Activated CD4-positive, alpha-beta memory T cell treated with anti-CD3 and anti-CD28 coated beads, Interleukin-2, amount 10 ng/mL, durations not matched to agents 7 days and 5 days (primary cell): ENCODE data around the gene CIB2. TPM values are rescaled to one million over a fixed set of nuclear protein-coding genes. Genes with fewer than 3 reads are reported as not detected.
A peak's percentile ranks its signal among the peaks of the same experiment; 100 is the strongest.

Experiments used
- CTCF ChIA-PET: fragments of 350-600 bp; sonication (Branson Sonifier 250); formaldehyde crosslinking; loops from one replicate; lab custom pipeline; 2021; ENCODE audit warnings: antibody characterized with exemption, inconsistent platforms; lab: Charles Lee
- POLR2A ChIA-PET: fragments of 350-600 bp; sonication (Branson Sonifier 250); formaldehyde crosslinking; loops from one replicate; lab custom pipeline; 2021; ENCODE audit warnings: antibody characterized with exemption; lab: Charles Lee
- DNase-seq: peaks from one replicate; pipeline ENCODE4 v3.0.0-alpha.2; 2020
- H3K27ac Mint-ChIP-seq: one replicate; pipeline ENCODE4 v1.8.0; 2021; ENCODE audit warnings: mild to moderate bottlenecking, mixed read lengths
- H3K27me3 Mint-ChIP-seq: one replicate; pipeline ENCODE4 v1.8.0; 2021; ENCODE audit warnings: mixed read lengths
- H3K36me3 Mint-ChIP-seq: one replicate; pipeline ENCODE4 v1.8.0; 2021; ENCODE audit warnings: low read depth, mixed read lengths
- H3K4me1 Mint-ChIP-seq: one replicate; pipeline ENCODE4 v1.8.0; 2021; ENCODE audit warnings: mixed read lengths
- H3K4me3 Mint-ChIP-seq: one replicate; pipeline ENCODE4 v1.8.0; 2021; ENCODE audit warnings: mild to moderate bottlenecking, mixed read lengths
- H3K9me3 Mint-ChIP-seq: one replicate; pipeline ENCODE4 v1.8.0; 2021; ENCODE audit warnings: mixed read lengths
- total RNA-seq, 2 experiments: library from RNA; stranded (reverse); gene quantifications; one replicate each; pipeline ENCODE4 v1.2.3, GENCODE V29; 2021

The CIB2 gene
- total RNA-seq, 2 experiments from 2014 or later, result 0.91 to 1.1 TPM

DNA sequence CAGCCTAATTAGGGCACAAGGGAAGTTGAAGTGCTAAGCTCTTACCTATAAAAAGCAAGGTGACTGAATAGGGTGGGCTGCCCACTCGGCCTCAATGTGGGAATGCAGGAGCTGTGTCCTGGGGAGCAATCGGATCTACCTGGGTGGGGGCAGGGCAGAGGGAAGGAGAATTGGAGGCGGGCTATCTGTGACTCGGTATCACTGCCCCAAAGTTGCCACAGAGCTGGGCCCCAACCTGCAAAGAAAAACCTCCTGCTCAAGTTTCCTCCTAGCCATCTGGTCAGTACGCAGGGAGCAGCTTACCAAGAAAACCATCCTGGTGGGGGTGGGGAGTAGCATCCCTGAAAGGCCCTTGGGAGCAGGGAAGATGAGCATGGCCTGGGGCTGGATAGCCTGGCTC lies 10.7 kb downstream of the CIB2 start:
- Mint-ChIP-seq H3K27me3 (no peaks in the 10 kb centered on the region), H3K4me1 (no peaks in the 10 kb centered on the region), H3K27ac (no peak overlapping the region), H3K9me3 (no peaks in the 10 kb centered on the region), H3K36me3 (no peaks in the 10 kb centered on the region), H3K4me3 (no peak overlapping the region)
- CTCF ChIA-PET, result interaction anchor here (1.1 kb wide), 1 partner anchor 9 kb away, joined by 3 read pairs; no protein-coding TSS in a partner anchor
- DNase-seq, result no peak
- POLR2A ChIA-PET, result no interaction called here

DNA sequence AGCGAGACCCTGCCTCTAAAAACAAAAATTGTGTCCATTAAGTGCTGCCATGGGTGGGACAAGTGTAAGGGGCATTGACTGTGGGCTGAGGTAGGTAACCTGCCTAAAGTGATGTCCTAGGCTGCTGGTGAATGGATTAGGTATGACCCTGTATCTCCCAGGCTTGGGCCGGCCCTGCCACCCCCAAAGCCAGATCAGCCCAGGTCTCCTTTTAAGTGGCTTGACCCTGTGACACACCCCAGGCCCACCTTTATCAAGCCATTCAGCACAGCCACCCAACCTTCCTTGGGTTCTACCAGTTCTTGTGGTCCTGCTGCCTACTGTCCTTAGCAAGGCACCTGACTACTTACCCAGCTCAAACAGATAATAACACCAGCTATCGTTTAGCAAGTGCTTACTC lies 18.7 kb downstream of the CIB2 start:
- ChIA-PET POLR2A (interaction anchor here (1.5 to 1.6 kb wide), 2 partner anchors 62 to 83 kb away, joined by 3 to 6 read pairs; no protein-coding TSS in a partner anchor), CTCF (interaction anchor here (0.7 to 11.6 kb wide), 19 partner anchors 8 to 303 kb away, joined by 3 to 190 read pairs (median 4); partner anchors contain the start of gene SKIC8)
- H3K27me3 Mint-ChIP-seq, result no peaks in the 10 kb centered on the region
- DNase-seq, result no peak
- no peak overlapping the region for H3K27ac Mint-ChIP-seq
- H3K4me3 Mint-ChIP-seq, result no peak overlapping the region
- peaks cover 13% of the 10 kb centered on the region for H3K4me1 Mint-ChIP-seq
- no peaks in the 10 kb centered on the region for H3K9me3 Mint-ChIP-seq
- H3K36me3 Mint-ChIP-seq, result no peaks in the 10 kb centered on the region

DNA sequence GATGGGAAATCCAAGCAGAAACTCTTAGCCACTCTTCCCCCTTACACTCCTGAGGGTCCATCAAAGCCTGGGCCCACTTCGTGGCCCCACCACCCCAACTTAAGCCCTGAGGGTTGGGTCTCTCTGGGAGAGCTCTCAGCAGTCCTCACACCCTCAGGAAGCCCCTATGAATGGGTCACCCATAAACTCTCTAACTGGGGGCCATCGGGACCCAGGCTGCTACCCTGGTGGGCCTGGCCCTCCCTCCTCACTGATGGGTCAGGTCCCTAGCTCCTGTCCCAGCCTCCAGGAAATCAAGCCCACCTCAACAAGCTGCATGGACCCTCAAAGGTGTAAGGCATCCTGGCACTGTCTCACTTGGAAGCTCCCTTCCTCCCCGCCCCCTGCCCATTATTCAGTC lies 19.5 kb downstream of the CIB2 start:
- ChIA-PET CTCF (interaction anchor here (1.4 to 11.6 kb wide), 8 partner anchors 15 to 170 kb away, joined by 4 to 190 read pairs (median 49); no protein-coding TSS in a partner anchor), POLR2A (interaction anchor here (1.3 kb wide), 1 partner anchor 124 kb away, joined by 3 read pairs; no protein-coding TSS in a partner anchor)
- no peak overlapping the region for H3K27ac Mint-ChIP-seq
- H3K9me3 Mint-ChIP-seq, result no peaks in the 10 kb centered on the region
- H3K4me1 Mint-ChIP-seq, result peaks cover 19% of the 10 kb centered on the region
- no peaks in the 10 kb centered on the region for H3K27me3 Mint-ChIP-seq
- H3K36me3 Mint-ChIP-seq, result no peaks in the 10 kb centered on the region
- DNase-seq, result no peak
- H3K4me3 Mint-ChIP-seq, result no peak overlapping the region

DNA sequence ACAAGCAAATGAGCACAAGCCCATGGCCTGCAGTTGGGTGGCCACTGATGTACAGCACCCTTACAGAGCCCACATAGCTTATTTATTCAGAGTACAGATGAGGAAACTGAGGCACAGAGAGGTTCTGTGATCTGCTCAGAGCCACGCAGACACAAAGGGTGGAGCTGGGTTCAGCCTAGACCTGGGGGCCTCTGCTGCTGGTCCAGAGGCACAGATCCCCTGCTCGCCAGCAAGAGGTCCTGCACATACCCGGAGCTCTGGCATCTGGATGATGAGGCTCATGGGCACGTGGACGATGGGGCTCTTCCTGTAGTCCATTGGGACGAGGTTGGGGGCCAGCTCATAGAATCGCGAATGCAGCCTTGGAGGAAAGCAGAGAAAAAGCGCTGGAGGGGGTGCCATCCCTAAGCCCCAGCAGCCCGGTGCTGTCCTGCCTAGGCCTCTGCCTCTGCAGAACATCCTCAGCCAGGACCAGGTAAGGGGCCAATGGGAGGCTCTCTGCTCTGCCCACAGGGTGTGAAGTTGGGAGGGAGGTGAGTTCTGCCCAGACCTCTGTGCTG lies 20.2 kb downstream of the CIB2 start:
- Mint-ChIP-seq H3K9me3 (no peaks in the 10 kb centered on the region), H3K4me1 (peaks cover 27% of the 10 kb centered on the region), H3K27ac (no peak overlapping the region), H3K36me3 (no peaks in the 10 kb centered on the region), H3K27me3 (no peaks in the 10 kb centered on the region), H3K4me3 (no peak overlapping the region)
- DNase-seq, result no peak
- CTCF ChIA-PET, result interaction anchor here (1.0 to 11.6 kb wide), 7 partner anchors 21 to 154 kb away, joined by 3 to 190 read pairs (median 85); no protein-coding TSS in a partner anchor
- POLR2A ChIA-PET, result interaction anchor here (1.3 to 1.4 kb wide), 2 partner anchors 111 to 124 kb away, joined by 3 read pairs; no protein-coding TSS in a partner anchor

DNA sequence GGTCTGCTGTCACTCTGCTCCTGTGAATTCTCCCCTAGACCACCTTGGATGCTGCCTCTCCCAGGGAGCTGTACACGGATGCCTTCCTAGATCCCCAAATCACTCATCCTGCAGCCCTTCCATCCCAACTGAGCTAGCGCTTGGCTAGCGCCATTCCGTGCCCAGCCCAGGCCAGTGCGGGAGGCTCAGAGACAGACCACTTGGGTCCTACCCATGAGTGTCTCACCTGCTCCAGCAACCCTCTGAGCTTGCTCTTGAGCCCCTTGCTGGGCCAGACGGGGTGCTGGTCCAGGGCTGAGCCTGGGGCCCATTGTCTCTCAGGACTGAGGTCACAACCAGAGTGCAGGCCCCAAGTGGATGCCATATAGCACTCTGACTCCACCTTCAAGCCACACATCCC lies 21.1 kb downstream of the CIB2 start:
- H3K4me3 Mint-ChIP-seq, result no peak overlapping the region
- no peaks in the 10 kb centered on the region for H3K27me3 Mint-ChIP-seq
- no peak overlapping the region for H3K27ac Mint-ChIP-seq
- no peak for DNase-seq
- peaks cover 36% of the 10 kb centered on the region for H3K4me1 Mint-ChIP-seq
- POLR2A ChIA-PET, result interaction anchor here (1.4 kb wide), 1 partner anchor 110 kb away, joined by 3 read pairs; no protein-coding TSS in a partner anchor
- CTCF ChIA-PET, result interaction anchor here (1.6 to 11.6 kb wide), 7 partner anchors 38 to 153 kb away, joined by 5 to 190 read pairs (median 85); no protein-coding TSS in a partner anchor
- no peaks in the 10 kb centered on the region for H3K9me3 Mint-ChIP-seq
- H3K36me3 Mint-ChIP-seq, result no peaks in the 10 kb centered on the region

DNA sequence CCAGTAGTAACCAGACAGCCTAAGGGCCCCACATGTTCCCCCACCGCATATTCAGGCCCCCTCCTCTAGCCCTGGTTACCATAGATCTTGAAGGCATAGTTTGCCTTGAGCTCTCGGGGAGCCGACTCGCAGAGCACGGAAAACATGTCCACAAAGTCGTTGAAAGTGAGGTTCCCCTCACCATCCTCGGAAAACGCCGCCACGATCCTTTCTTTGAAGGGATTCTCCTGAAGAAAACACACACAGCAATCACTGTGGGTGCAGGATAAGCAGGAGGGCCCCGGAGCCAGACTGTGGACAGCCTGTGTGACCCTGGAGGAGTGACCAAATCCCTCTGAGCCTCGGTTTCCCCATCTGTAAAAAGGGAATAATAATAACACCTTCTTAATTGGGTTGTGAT lies 22.1 kb downstream of the CIB2 start:
- peaks cover 45% of the 10 kb centered on the region for H3K4me1 Mint-ChIP-seq
- CTCF ChIA-PET, result interaction anchor here (0.8 to 11.6 kb wide), 34 partner anchors 9 to 199 kb away, joined by 3 to 190 read pairs (median 10); partner anchors contain the start of genes CIB2 and SH2D7
- no peak for DNase-seq
- no peaks in the 10 kb centered on the region for H3K9me3 Mint-ChIP-seq
- no peaks in the 10 kb centered on the region for H3K36me3 Mint-ChIP-seq
- H3K27me3 Mint-ChIP-seq, result no peaks in the 10 kb centered on the region
- no peak overlapping the region for H3K27ac Mint-ChIP-seq
- POLR2A ChIA-PET, result interaction anchor here (0.8 to 1.9 kb wide), 6 partner anchors 39 to 328 kb away, joined by 3 to 9 read pairs (median 4); no protein-coding TSS in a partner anchor
- no peak overlapping the region for H3K4me3 Mint-ChIP-seq

DNA sequence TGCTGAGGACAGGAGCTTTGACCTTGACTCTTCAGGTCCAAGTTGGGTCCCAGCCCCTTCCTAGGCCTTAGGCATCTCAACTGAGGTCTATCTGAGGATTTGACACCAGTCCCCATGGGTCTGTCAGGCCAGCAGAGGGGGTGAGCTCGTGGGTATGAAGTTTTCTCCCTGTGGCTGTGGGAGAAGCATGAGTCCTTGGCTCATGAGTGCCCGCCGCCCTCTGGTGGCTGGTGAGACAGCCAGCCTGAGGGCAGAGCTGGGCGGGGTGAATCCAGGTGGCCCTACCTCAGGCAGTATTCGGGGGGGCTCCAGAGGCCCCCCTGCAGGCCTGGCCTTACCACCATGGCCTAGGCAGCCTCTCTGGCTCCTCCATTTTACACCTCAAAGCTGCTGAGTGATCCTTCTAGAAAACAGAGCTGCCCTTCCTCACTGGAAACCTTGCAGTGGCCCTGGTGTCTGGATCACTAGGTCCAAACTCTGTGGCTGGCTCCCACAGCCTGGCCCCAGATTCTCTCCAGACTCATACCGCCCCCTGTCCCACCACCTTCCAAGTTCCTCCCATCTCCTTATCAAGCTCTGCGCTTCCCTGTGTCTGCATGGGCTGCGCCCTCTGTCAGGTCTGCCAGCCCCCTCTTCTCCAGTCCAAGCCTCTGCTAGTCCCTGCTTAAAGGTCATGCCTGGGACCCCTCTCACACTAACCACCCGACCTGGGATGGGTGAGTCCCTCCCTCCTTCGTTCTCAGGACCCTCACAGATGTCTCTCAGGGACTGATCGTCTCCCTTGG lies 22.8 kb downstream of the CIB2 start:
- CTCF ChIA-PET, result interaction anchor here (0.7 to 11.6 kb wide), 57 partner anchors 10 to 333 kb away, joined by 3 to 190 read pairs (median 5); partner anchors contain the start of genes ACSBG1, CIB2, IDH3A and IREB2
- POLR2A ChIA-PET, result interaction anchor here (0.5 to 1.9 kb wide), 17 partner anchors 25 to 329 kb away, joined by 3 to 10 read pairs (median 4); partner anchors contain the start of gene TBC1D2B
- Mint-ChIP-seq H3K27ac (no peak overlapping the region), H3K4me3 (no peak overlapping the region), H3K4me1 (peaks cover 51% of the 10 kb centered on the region), H3K27me3 (no peaks in the 10 kb centered on the region), H3K36me3 (no peaks in the 10 kb centered on the region), H3K9me3 (no peaks in the 10 kb centered on the region)
- peak; percentile 88 for DNase-seq

DNA sequence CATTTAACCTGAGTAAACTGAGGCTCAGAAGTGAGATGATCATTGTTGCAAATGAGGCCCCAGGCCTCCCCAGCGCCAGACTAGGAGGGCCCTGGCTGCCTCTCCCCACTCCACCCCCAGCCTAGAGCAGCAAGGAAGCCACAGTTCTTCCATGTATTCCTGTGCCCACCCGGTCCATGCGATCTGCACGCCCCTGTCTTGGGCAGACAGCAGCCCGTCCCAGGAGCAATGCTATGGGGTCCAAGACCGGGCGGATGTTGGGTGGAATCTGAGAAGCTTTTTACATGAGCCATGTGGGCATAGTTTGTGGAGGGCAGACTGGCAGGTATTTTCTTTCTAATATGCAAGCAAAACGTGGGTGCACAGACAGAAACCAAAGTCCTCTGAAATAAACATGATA lies 23.8 kb downstream of the CIB2 start:
- CTCF ChIA-PET, result interaction anchor here (0.7 to 11.6 kb wide), 25 partner anchors 15 to 331 kb away, joined by 3 to 190 read pairs (median 13); partner anchors contain the start of genes CIB2, IDH3A, IREB2 and SH2D7
- no peaks in the 10 kb centered on the region for H3K36me3 Mint-ChIP-seq
- H3K4me1 Mint-ChIP-seq, result peaks cover 61% of the 10 kb centered on the region
- no peak overlapping the region for H3K4me3 Mint-ChIP-seq
- POLR2A ChIA-PET, result interaction anchor here (0.6 to 1.9 kb wide), 5 partner anchors 30 to 96 kb away, joined by 3 to 10 read pairs (median 6); partner anchors contain the start of gene TBC1D2B
- DNase-seq, result no peak
- H3K27me3 Mint-ChIP-seq, result no peaks in the 10 kb centered on the region
- no peak overlapping the region for H3K27ac Mint-ChIP-seq
- no peaks in the 10 kb centered on the region for H3K9me3 Mint-ChIP-seq

DNA sequence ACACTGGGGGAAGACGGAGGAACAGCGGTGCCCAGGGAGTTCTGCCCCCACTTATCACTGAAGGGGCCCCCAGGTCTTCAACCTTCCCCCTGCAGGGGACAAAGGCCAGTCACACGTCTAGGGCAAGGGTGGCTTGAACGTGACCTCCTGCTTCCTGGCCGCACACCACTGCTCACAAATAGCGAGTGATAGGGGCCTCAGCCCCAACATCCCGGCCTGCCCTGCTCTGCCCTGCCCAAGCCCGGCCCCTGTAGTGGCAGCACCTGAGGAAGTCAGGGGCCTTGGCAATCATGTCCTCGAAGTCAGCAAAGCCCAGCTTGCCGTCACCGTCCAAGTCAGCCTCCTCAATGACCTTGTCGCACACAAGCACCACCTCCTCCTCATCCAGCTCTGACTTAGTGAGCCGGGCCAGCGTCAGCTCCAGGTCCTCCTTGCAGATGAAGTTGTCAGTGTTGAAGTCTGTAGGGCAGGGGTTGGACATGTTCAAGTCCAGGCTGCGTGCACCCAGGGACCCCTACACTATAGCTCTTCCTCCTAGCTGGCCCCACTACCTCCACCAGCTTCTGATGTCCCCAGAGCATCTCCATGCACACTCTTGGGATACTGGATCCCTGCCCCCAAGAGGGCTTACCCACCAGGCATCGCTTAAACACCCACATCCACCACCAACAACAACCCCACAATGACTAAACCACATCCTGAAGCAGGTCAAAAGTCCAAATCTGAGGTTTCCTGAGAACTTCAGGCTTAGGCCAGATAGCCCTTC lies 25.6 kb downstream of the CIB2 start:
- Mint-ChIP-seq H3K4me3 (peak overlapping the region; percentile 46), H3K4me1 (peaks cover 71% of the 10 kb centered on the region), H3K36me3 (no peaks in the 10 kb centered on the region), H3K9me3 (no peaks in the 10 kb centered on the region), H3K27ac (peak overlapping the region; percentile 88), H3K27me3 (no peaks in the 10 kb centered on the region)
- CTCF ChIA-PET, result interaction anchor here (1.0 to 11.6 kb wide), 5 partner anchors 26 to 149 kb away, joined by 3 to 190 read pairs (median 3); no protein-coding TSS in a partner anchor
- peak; percentile 57 for DNase-seq
- POLR2A ChIA-PET, result interaction anchor here (0.7 to 6.1 kb wide), 10 partner anchors 17 to 160 kb away, joined by 3 to 37 read pairs (median 4); partner anchors contain the start of gene IDH3A

DNA sequence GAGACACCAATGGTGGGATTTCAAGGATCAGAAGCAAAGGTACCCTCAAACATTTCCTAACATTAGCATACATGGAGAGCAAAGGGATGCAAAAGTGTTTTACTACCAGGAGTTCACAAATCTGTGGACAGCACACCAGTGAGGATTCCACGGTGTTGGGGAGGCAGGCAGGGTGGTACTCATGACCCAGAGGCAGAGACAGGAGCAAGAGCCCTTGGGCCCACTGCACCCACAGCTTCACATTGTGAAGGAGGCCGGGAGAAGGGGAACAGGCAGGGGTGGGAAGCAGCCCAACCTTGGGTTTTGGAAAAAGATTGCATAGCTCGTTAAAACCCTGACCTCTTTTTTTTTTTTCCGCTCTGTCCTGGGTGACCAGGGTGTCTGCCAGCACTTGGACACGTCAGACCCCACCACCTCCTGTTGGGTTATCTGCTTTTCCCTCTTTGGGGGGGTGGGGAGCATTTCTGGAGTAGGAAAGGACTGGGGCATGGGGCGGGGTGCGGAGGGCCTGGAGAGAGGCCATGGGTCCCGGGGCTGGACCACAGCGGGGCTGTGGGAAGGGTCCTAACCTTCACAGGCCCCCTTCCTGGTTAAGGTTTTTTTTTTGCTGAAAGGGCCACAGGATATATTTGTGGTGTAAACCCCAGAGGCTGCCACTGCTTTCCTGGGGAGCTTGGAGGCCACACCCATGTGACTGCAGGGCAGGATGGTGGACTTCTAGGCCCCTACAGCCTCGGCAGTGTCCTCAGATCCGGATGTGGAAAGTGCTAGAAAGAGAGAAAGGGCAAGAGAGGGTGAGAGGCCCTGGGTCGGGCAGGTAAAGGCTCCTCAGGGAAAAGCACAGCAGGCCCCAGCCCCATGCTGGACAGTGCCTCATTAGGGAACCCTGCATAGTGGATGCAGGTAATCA lies 26.4 kb downstream of the CIB2 start:
- peak overlapping the region; percentile 4 for H3K4me3 Mint-ChIP-seq
- no peaks in the 10 kb centered on the region for H3K9me3 Mint-ChIP-seq
- CTCF ChIA-PET, result interaction anchor here (1.0 to 11.6 kb wide), 5 partner anchors 25 to 148 kb away, joined by 3 to 190 read pairs (median 3); no protein-coding TSS in a partner anchor
- H3K36me3 Mint-ChIP-seq, result no peaks in the 10 kb centered on the region
- no peaks in the 10 kb centered on the region for H3K27me3 Mint-ChIP-seq
- H3K27ac Mint-ChIP-seq, result peak overlapping the region; percentile 88
- POLR2A ChIA-PET, result interaction anchor here (0.6 to 6.1 kb wide), 13 partner anchors 22 to 195 kb away, joined by 3 to 37 read pairs (median 5); partner anchors contain the start of gene SKIC8
- peak; percentile 63 for DNase-seq
- H3K4me1 Mint-ChIP-seq, result peaks cover 71% of the 10 kb centered on the region

DNA sequence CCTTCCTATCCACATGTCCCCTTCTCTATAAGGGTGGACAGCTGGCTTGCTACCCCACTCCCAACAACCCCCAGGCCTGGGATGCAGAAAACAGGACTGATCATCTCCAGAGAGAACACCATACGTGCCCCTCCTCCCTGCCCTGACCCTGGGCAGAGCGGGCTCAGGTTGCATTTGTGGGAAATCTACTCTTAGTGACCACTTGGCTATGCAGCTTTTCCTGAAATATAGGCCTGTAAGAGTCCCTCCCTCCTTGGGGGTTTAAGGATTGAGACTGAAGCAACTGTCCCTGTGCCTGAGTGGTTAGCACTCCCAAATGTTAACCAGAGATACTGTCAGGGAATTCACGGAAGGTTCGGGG lies 27.1 kb downstream of the CIB2 start:
- no peaks in the 10 kb centered on the region for H3K9me3 Mint-ChIP-seq
- no peaks in the 10 kb centered on the region for H3K27me3 Mint-ChIP-seq
- H3K4me3 Mint-ChIP-seq, result peak overlapping the region; percentile 55
- ChIA-PET CTCF (interaction anchor here (0.6 to 11.6 kb wide), 4 partner anchors 9 to 147 kb away, joined by 3 to 190 read pairs (median 58); no protein-coding TSS in a partner anchor), POLR2A (interaction anchor here (0.6 to 6.1 kb wide), 12 partner anchors 10 to 195 kb away, joined by 3 to 37 read pairs (median 6); partner anchors contain the start of genes SKIC8 and TBC1D2B)
- H3K27ac Mint-ChIP-seq, result peak overlapping the region; percentile 88
- H3K4me1 Mint-ChIP-seq, result peaks cover 71% of the 10 kb centered on the region
- H3K36me3 Mint-ChIP-seq, result no peaks in the 10 kb centered on the region
- no peak for DNase-seq
